NCI-H1694 treated with DMSO at 0.1 percent for 48 hours (cell line): ENCODE measurements around the gene TMEM132E.

ENCODE experiments used
- DNase-seq: peaks from one replicate; lab custom pipeline; 2025; lab: John Stamatoyannopoulos, UW

The TMEM132E gene

DNA sequence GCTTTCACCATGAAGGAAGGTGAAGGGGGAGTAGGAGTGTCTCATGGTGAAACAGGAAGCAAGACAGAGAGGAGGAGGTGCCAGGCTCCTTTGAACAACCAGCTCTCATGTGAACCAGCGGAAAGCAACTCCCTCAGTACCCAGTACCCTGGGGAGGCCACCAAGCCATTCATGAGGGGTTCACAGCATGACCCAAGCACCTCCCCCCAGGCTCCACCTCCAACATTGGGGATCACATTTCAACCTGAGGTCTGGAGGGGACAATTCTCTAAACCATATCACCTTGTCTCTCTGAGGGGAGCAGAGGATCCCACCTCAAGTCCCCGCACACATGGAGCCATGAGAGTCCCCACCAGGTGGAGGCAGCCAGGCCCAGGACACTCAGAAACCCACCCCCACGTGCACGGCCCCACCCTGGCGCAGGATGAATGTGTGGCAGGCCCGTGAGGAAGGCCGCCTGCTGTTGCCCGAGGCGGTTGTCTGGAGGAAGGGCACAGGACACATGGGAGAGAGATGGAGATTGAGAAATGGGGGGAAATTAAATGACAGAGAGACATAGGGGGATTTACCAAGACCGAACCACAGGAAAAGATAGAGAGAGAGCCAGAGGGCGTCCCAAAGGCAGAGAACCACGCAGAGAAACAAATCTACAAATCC lies 85.9 kb downstream of the TMEM132E start:
- no peak for DNase-seq

DNA sequence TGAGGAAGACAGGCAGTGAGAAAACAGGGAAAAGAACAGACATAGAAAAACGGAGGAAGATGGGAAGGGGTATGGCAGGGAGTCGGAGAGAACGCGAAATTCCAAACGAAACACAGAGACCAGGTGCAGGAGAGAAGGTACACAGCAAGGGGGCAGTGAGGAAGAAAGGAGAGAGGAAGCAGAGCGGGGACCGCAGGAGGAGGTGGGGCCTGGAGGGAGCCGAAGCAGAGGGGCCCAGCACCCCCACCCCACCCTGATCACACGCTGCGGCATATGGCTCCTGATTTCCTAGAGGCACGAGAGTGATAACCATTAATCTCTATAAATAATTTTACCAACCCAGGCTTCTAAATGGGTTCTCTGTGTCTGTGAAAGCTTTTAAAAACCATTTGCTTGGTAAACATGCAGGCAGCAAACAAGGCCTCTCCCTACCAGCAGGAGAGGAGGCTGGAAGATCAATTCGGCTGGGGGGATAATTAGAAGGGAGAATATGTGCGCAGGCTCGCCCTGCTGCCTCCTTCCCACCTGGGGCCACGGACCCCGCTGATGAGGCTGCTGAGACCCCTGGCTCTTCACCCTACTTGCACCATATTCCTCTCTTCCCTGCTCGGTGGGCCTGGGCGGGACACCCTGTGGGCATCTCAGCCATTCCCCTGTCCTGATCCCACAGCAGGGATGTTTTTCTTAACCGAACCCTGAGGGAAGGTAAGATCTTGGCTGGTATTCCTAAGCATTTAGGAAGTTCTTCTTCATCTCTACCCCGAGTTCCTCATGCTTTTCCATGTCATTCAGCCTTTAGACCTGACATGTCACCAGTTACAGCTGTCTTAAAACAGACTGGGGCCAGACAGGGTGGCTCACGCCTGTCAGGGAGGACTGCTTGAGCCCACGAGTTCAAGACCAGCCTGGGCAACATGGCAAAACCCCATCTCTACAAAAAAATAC lies 86.7 kb downstream of the TMEM132E start:
- DNase-seq, result peak; percentile 32

GRCh38 chr17:34667656-34668055 lies 88.3 kb downstream of the TMEM132E start:
- no peak for DNase-seq

DNA sequence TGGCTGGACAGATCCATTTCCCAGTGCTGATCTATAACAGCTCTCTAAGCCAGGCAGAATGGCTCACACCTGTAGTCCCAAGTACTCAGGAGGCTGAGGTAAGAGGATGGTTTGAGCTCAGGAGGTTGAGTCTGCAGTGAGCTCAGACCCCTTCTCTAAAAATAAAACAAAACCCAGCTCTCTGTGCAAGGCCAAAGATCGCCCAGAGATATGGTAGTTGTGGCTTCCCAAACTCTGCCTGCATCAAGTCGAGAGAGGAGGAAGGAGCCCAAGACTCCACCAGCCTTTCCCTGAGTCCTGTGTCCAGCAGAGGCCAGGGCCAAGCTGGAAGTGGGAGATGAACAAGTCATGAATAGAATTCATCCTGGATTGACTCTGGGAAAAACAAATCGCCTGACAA lies 88.8 kb downstream of the TMEM132E start:
- DNase-seq, result no peak

GRCh38 chr17:34669511-34669910 lies 90.1 kb downstream of the TMEM132E start:
- no peak for DNase-seq

- DNase-seq, result no peak
These were observed 91.2 kb downstream of the TMEM132E start for GRCh38 chr17:34670618-34671017.

DNA sequence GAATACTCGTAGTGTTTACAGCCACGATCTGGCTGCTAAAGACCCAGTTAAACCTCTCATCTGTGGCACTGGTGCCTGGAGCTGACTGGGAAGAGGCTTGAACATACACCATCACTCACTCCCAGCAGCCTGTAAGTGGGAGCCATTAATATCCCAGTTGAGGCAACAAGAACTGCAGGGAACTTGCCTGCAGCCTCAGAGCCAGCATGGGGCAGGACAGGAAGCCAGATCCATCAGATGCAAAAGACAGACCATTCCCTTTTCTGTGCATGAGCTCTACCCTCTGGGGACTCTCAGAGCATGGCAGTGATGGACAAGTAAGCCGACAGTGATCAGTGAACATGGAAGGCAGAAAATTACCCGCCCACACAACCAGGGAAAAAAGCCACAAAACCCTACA lies 91.8 kb downstream of the TMEM132E start:
- no peak for DNase-seq

DNA sequence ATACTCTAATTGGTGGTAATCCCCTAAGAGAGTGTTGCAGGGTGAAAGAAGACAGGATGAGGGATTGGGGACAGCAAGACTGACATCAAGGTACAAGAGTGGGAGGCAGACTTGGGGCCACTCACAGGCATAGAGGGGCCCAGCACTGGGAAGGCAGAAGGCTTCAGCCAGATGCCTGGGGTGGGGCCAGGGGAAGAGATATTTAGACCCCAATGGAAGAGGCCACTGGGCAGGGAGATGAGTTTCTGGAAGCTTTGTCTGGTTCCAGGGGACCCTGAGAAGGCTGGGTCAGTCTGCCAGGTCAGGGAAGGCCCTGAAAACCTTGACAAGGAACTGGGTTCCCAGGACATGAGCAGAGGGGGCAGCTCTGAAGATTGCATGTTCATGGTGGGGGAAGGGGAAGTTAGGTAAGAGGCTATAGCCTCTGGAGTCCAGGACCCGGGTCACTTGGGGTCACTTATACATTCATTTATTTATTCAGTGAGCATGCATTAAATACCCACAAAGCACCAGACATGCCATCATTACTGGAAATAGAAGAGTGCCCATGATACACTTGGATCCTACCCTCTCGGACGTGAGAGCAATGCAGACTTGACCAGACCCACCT lies 92.9 kb downstream of the TMEM132E start:
- DNase-seq, result no peak

GRCh38 chr17:34673516-34673915 lies 94.1 kb downstream of the TMEM132E start:
- peak; percentile 34 for DNase-seq

DNA sequence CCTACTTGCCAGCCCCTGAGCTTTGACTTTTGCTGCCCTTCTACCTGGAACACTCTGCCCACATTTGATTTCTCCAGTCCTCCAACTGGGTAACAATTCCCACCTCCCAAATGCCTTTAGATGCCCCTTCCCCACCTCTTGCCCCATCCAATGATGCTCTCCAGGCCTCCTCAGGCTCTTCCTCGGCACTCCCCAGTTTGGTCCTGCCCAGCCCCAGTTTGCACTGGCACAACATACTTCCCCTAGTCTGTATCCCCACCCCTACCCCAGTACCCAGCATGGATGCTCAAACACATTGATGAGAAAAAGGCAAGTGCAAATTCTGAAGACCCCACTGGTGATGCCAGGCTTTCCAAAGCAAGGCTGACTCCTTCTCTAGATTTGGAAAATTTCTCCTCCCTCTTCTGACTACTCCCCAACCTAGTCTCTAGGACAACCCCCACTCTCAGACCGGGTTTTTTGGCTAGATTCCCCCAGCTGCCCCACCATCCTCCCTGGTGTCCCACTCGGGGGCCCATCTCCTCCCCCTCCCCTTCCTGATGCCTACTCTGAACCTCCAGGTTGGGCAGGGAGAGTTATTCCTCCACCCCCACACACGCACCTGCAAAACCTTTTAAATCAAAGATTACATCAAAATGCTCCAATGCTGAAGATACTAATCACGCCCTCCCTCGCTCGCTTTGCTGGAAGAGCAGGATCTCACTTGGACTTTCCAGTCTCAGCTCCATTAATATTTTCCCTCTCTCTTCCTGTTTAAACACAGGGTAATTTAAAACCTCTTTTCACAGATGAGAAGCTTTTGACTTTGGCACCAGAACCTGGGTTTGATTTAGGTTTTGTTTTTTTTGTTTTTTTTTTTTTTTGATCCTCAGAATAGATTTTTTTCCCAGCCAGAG lies 94.9 kb downstream of the TMEM132E start:
- DNase-seq, result no peak

DNA sequence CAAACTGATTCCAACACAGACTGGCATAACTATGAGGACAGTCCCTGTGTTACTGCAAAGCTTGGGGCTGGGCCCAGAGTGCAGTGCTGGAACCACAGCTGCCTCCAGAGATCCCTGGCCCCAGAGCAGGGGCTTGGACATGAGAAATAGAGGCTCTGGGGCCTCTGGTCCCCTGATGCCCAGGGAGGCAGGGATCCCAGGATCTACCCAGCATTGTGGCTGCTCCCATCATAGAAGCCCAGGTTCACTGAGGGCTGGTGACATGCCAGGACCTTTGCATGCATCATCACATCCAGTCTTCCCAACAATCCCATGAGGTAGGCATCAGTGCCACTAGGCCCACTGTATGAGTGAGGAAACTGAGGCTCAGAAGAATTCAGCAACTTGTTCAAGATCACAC lies 95.8 kb downstream of the TMEM132E start:
- DNase-seq, result no peak

DNA sequence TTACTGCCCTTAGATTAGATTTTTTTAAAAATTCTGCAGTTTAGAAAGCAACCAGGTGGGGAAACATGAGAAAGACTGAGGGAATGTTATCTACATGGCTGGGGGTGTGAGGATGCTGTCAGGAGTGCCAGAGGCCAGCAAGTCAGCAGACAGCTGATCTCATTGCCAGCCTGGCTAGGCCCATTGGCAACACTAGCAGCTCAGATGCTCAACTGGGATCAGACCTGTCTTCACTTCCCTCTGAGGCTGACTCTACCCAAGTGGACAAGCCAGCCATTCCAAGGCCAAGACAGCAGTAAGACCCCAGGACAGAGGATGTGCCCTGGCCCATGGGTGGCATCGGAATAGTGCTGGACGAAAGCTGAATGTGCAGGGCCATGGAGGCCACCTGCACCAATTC lies 96.2 kb downstream of the TMEM132E start:
- DNase-seq, result no peak

DNA sequence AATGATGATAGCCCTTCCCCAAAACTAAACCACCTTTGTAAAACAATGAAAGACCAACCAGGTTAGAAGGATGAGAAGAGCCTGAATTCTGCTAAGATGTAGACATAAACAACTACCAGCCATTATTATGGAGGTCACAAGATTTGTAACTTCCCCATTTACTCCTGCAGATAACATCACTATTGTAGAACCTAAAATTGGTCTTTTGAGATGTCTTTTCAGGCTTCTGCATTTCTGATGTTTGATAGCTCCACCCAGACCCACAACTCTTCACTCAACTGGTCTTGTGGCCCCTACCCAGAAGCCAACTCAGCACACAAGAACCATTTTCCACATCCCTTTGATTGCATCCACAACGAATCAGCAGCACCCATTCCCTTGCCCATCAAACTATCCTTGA lies 100.8 kb downstream of the TMEM132E start:
- DNase-seq, result no peak

- DNase-seq, result no peak
These were observed 102.9 kb downstream of the TMEM132E start for GRCh38 chr17:34682305-34682704.

- DNase-seq, result no peak
These were observed 104.0 kb downstream of the TMEM132E start for GRCh38 chr17:34683390-34683789.
